H9 (cell line): Measurements from ENCODE around the gene EDAR. TPM values are rescaled to one million over a fixed set of nuclear protein-coding genes. Genes with fewer than 3 reads are reported as not detected.

Experiments
- DNase-seq: peaks from one replicate; pipeline ENCODE4 v3.0.0-alpha.2; 2017
- H2AFZ ChIP-seq: one replicate; pipeline ENCODE4 v1.6.1; 2013; ENCODE audit warnings: mild to moderate bottlenecking, low read length, control low read depth, moderate library complexity
- H2AK5ac ChIP-seq: 2 replicates; pipeline ENCODE4 v1.6.1; 2013; ENCODE audit warnings: low read length, control low read depth, mixed read lengths; ENCODE audit not compliant: insufficient read length
- H2BK120ac ChIP-seq: one replicate; pipeline ENCODE4 v1.6.1; 2013; ENCODE audit warnings: low read depth, mild to moderate bottlenecking, low read length, control low read depth, inconsistent platforms; ENCODE audit not compliant: poor library complexity, severe bottlenecking
- H2BK12ac ChIP-seq: 2 replicates; pipeline ENCODE4 v1.6.1; 2013; ENCODE audit warnings: low read length, control low read depth, mixed read lengths, low read depth; ENCODE audit not compliant: insufficient read length
- H2BK15ac ChIP-seq: 2 replicates; pipeline ENCODE4 v1.6.1; 2013; ENCODE audit warnings: low read depth, low read length, control low read depth
- H2BK20ac ChIP-seq: one replicate; pipeline ENCODE4 v1.6.1; 2013; ENCODE audit warnings: low read depth, mild to moderate bottlenecking, low read length, control low read depth, inconsistent platforms; ENCODE audit not compliant: poor library complexity, severe bottlenecking
- H2BK5ac ChIP-seq: 2 replicates; pipeline ENCODE4 v1.6.1; 2013; ENCODE audit warnings: low read length, control low read depth, mixed read lengths; ENCODE audit not compliant: insufficient read length
- H3K14ac ChIP-seq: 2 replicates; pipeline ENCODE4 v1.6.1; 2013; ENCODE audit warnings: low read length, control low read depth; ENCODE audit not compliant: insufficient read depth
- H3K18ac ChIP-seq: 2 replicates; pipeline ENCODE4 v1.6.1; 2013; ENCODE audit warnings: low read depth, mild to moderate bottlenecking, mixed read lengths, low read length, control low read depth; ENCODE audit not compliant: insufficient read length
- H3K23ac ChIP-seq: 2 replicates; pipeline ENCODE4 v1.6.1; 2013; ENCODE audit warnings: low read length, control low read depth, mixed read lengths, low read depth; ENCODE audit not compliant: insufficient read length
- H3K23me2 ChIP-seq: 2 replicates; pipeline ENCODE4 v1.6.1; 2013; ENCODE audit warnings: low read depth, mild to moderate bottlenecking, mixed read lengths, low read length, control low read depth; ENCODE audit not compliant: insufficient read length, poor library complexity, severe bottlenecking
- H3K27ac ChIP-seq: 2 replicates; pipeline ENCODE4 v1.5.1; 2013; ENCODE audit warnings: low read length, control low read depth, mixed read lengths, low read depth; ENCODE audit not compliant: insufficient read length
- H3K27me3 ChIP-seq: 2 replicates; pipeline ENCODE4 v1.6.1; 2013; ENCODE audit warnings: low read length, control low read depth, inconsistent platforms; ENCODE audit not compliant: insufficient read depth
- H3K4ac ChIP-seq: 2 replicates; pipeline ENCODE4 v1.6.1; 2013; ENCODE audit warnings: low read depth, mild to moderate bottlenecking, control low read depth, inconsistent platforms, low read length, moderate library complexity
- H3K4me1 ChIP-seq: 2 replicates; pipeline ENCODE4 v1.6.1; 2013; ENCODE audit warnings: low read length, control low read depth, inconsistent platforms; ENCODE audit not compliant: insufficient read depth
- H3K4me2 ChIP-seq: 2 replicates; pipeline ENCODE4 v1.6.1; 2013; ENCODE audit warnings: low read length, control low read depth, mixed read lengths; ENCODE audit not compliant: insufficient read length, insufficient read depth
- H3K56ac ChIP-seq: 2 replicates; pipeline ENCODE4 v1.6.1; 2013; ENCODE audit warnings: low read depth, mild to moderate bottlenecking, mixed read lengths, low read length, control low read depth; ENCODE audit not compliant: insufficient read length
- H3K79me1 ChIP-seq: 2 replicates; pipeline ENCODE4 v1.6.1; 2013; ENCODE audit warnings: low read depth, mild to moderate bottlenecking, moderate library complexity, low read length, control low read depth, inconsistent platforms; ENCODE audit not compliant: insufficient read depth, poor library complexity, severe bottlenecking
- H3K79me2 ChIP-seq: 2 replicates; pipeline ENCODE4 v1.6.1; 2013; ENCODE audit warnings: low read length, control low read depth, inconsistent platforms; ENCODE audit not compliant: insufficient read depth
- H3K9ac ChIP-seq: 2 replicates; pipeline ENCODE4 v1.6.1; 2013; ENCODE audit warnings: low read length, control low read depth, mixed read lengths; ENCODE audit not compliant: insufficient read length; ENCODE audit errors: extremely low read depth
- H3K9me3 ChIP-seq: one replicate; pipeline ENCODE4 v1.6.1; 2013; ENCODE audit warnings: low read depth, low read length, inconsistent platforms; ENCODE audit not compliant: control insufficient read depth
- H3T11ph ChIP-seq: one replicate; pipeline ENCODE4 v1.6.1; 2013; ENCODE audit warnings: mild to moderate bottlenecking, low read length, control low read depth, inconsistent platforms
- H4K20me1 ChIP-seq: one replicate; pipeline ENCODE4 v1.6.1; 2013; ENCODE audit not compliant: control insufficient read depth, insufficient read length, insufficient read depth
- H4K5ac ChIP-seq: 2 replicates; pipeline ENCODE4 v1.6.1; 2013; ENCODE audit warnings: low read depth, mild to moderate bottlenecking, mixed read lengths, low read length, control low read depth; ENCODE audit not compliant: insufficient read length
- H4K8ac ChIP-seq: replicated peaks from 2 replicates; pipeline ENCODE4 v1.6.1; 2013; ENCODE audit warnings: low read length, control low read depth, mixed read lengths, low read depth; ENCODE audit not compliant: insufficient read length
- H4K91ac ChIP-seq: 2 replicates; pipeline ENCODE4 v1.6.1; 2013; ENCODE audit warnings: low read depth, mild to moderate bottlenecking, moderate library complexity, mixed read lengths, low read length, control low read depth; ENCODE audit not compliant: insufficient read length
- H3K27ac Mint-ChIP-seq, 3 experiments: 2 replicates in 2 of 3; 3 replicates in 1 of 3; pipeline ENCODE4 v1.8.0; 2020 to 2021; ENCODE audit warnings: mixed read lengths in 3 of 3, mild to moderate bottlenecking in 1 of 3, moderate library complexity in 1 of 3
- H3K27me3 Mint-ChIP-seq: 2 replicates; pipeline ENCODE4 v1.8.0; 2021; ENCODE audit warnings: low read depth, mild to moderate bottlenecking, moderate library complexity, mixed read lengths
- H3K36me3 Mint-ChIP-seq, 3 experiments: 2 replicates in 2 of 3; 3 replicates in 1 of 3; pipeline ENCODE4 v1.8.0; 2020 to 2021; ENCODE audit warnings: low read depth in 3 of 3, mixed read lengths in 3 of 3; ENCODE audit not compliant: insufficient read depth in 1 of 3
- H3K4me1 Mint-ChIP-seq, 2 experiments: 2 replicates each; pipeline ENCODE4 v1.8.0; 2020; ENCODE audit warnings: mixed read lengths in 2 of 2
- H3K4me3 Mint-ChIP-seq, 2 experiments: 2 replicates in 1 of 2; 3 replicates in 1 of 2; pipeline ENCODE4 v1.8.0; 2020 to 2021; ENCODE audit warnings: mild to moderate bottlenecking in 2 of 2, mixed read lengths in 2 of 2, moderate library complexity in 1 of 2
- H3K9me3 Mint-ChIP-seq, 2 experiments: 2 replicates in 1 of 2; 3 replicates in 1 of 2; pipeline ENCODE4 v1.8.0; 2020; ENCODE audit warnings: mild to moderate bottlenecking in 2 of 2, mixed read lengths in 2 of 2, moderate library complexity in 1 of 2
- CTCF ChIP-seq: fragments of 200-600 bp; sonication (generic); conservative IDR thresholded peaks from 3 replicates; pipeline ENCODE4 v1.8.0; 2021; ENCODE audit warnings: antibody characterized with exemption, mild to moderate bottlenecking
- WGBS: extraction: QIAGEN DNeasy Blood & Tissue Kit; methylation state at CpG from one replicate; pipeline ENCODE4 v1.1.7; 2013; ENCODE audit warnings: missing lambda C conversion rate, low lambda C conversion rate, mixed read lengths; ENCODE audit not compliant: insufficient read length; ENCODE audit errors: extremely low coverage; 5-methylcytosine and 5-hydroxymethylcytosine counted together
- total RNA-seq: library from RNA; stranded (reverse); gene quantifications from 2 replicates; pipeline ENCODE4 v1.2.1, GENCODE V29; 2021

Gene EDAR
- total RNA-seq, 1 experiment from 2014 or later = not detected

GRCh38 chr2:108972663-108973062, 16.4 kb downstream of the EDAR start:
- Histone ChIP-seq H3K27ac (no peak overlapping the region), H3K14ac (no peak overlapping the region), H2BK12ac (no peak overlapping the region), H2BK5ac (no peak overlapping the region), H3T11ph (no peak overlapping the region), H3K18ac (no peak overlapping the region), H3K23ac (no peak overlapping the region), H3K4ac (no peak overlapping the region), H4K8ac (no peak overlapping the region), H4K5ac (no peak overlapping the region), H2BK15ac (no peak overlapping the region), H2BK120ac (no peak overlapping the region), H3K23me2 (no peaks in the 10 kb centered on the region), H3K79me1 (no peaks in the 10 kb centered on the region), H4K20me1 (no peaks in the 10 kb centered on the region), H3K4me1 (no peaks in the 10 kb centered on the region), H2AK5ac (no peak overlapping the region), H3K56ac (no peak overlapping the region), H2AFZ (no peak overlapping the region), H4K91ac (no peak overlapping the region), H3K27me3 (no peaks in the 10 kb centered on the region), H2BK20ac (no peak overlapping the region), H3K9me3 (no peaks in the 10 kb centered on the region), H3K79me2 (no peaks in the 10 kb centered on the region), H3K4me2 (no peak overlapping the region), H3K9ac (no peak overlapping the region)
- peaks cover 3% of the 10 kb centered on the region; the same call in 1 of the 2 replicates for H3K27me3 Mint-ChIP-seq
- no peak overlapping the region for H3K27ac Mint-ChIP-seq
- no peaks in the 10 kb centered on the region; a peak in 1 of 7 replicates for H3K36me3 Mint-ChIP-seq
- H3K4me1 Mint-ChIP-seq = peaks cover 0 to 3% of the 10 kb centered on the region in 2 experiments; a peak in 1 of 4 replicates
- no peak for TF ChIP-seq CTCF
- H3K4me3 Mint-ChIP-seq = no peak overlapping the region
- DNase-seq = no peak
- no CpG with 5 or more reads among the region's 6 CpGs for WGBS
- no peaks in the 10 kb centered on the region for H3K9me3 Mint-ChIP-seq
